Stomach (tissue), 9 donors: Measurements from ENCODE around the gene GRIK2. TPM values are rescaled to one million over a fixed set of nuclear protein-coding genes. Genes with fewer than 3 reads are reported as not detected.

Experiments used
- DNase-seq, 2 donors: peaks; one replicate each; pipeline versions ENCODE4 v3.0.0 to v3.0.0-alpha.2; 2013 to 2019
- H3K27ac ChIP-seq, 5 donors: fragments of 200-600 bp in 4 of 5; sonication (generic) in 4 of 5; one replicate each; pipeline ENCODE4 v1.5.1; 2013 to 2019; ENCODE audit warnings: mild to moderate bottlenecking in 1 of 5, moderate library complexity in 1 of 5
- H3K27me3 ChIP-seq, 3 donors: fragments of 200-600 bp; sonication (generic); one replicate each; pipeline ENCODE4 v1.5.1; 2017 to 2019; ENCODE audit warnings: mixed run types in 1 of 3
- H3K36me3 ChIP-seq, 4 donors: fragments of 200-600 bp; sonication (generic); 1 replicate in 3 of 4; 2 replicates in 1 of 4; pipeline ENCODE4 v1.5.1; 2016 to 2019
- H3K4me1 ChIP-seq, 4 donors: fragments of 200-600 bp; sonication (generic); one replicate each; pipeline ENCODE4 v1.5.1; 2016 to 2019
- H3K4me3 ChIP-seq, 4 donors: fragments of 200-600 bp; sonication (generic) in 3 of 4; one replicate each; pipeline ENCODE4 v1.5.1; 2016 to 2019; ENCODE audit warnings: mild to moderate bottlenecking in 1 of 4
- H3K9me3 ChIP-seq, 4 donors: fragments of 200-600 bp; sonication (generic); one replicate each; pipeline ENCODE4 v1.5.1; 2016 to 2019
- EP300 ChIP-seq: sonication (generic); formaldehyde crosslinking; IDR thresholded peaks from one replicate; pipeline ENCODE4 v1.6.1; 2017; ENCODE audit warnings: antibody characterized with exemption
- POLR2A ChIP-seq, 4 donors: fragments of 450-650 bp; IDR thresholded peaks; one replicate each; pipeline ENCODE4 v1.6.1; 2016; ENCODE audit warnings: antibody characterized with exemption in 4 of 4, control low read depth in 2 of 4, mild to moderate bottlenecking in 1 of 4, moderate library complexity in 1 of 4
- POLR2AphosphoS5 ChIP-seq, 3 donors: sonication (generic); formaldehyde crosslinking; IDR thresholded peaks; one replicate each; pipeline ENCODE4 v1.6.1; 2016; ENCODE audit warnings: antibody characterized with exemption in 3 of 3
- WGBS, 5 donors: extraction: QIAGEN DNeasy Blood & Tissue Kit in 3 of 5; methylation state at CpG; one replicate each; pipeline versions ENCODE4 v1.1.5 to v1.1.7; 2013 to 2018; 5-methylcytosine and 5-hydroxymethylcytosine counted together
- intact Hi-C: fragments of 100-400 bp; cut with DNase I; formaldehyde crosslinking; loops from one replicate; pipeline ENCODE4 v1.15.1; 2023; ENCODE audit warnings: low total_unique reads
- polyA plus RNA-seq, 3 donors: library from polyadenylated mRNA; stranded (reverse); fragments of 200-250 nt; gene quantifications; one replicate each; pipeline ENCODE4 v1.2.3, GENCODE V29; 2013
- total RNA-seq, 5 donors: library from RNA; depleted of rRNA; stranded (reverse); fragments of >200 nt; gene quantifications; one replicate each; pipeline versions ENCODE4 v1.1.0 to v1.2.3, GENCODE V29; 2014 to 2016
- TF ChIP-seq, protein P1 (sequence below), 7 experiments: fragments of 450-650 bp in 4 of 7; fragments of 200-600 bp in 3 of 7; sonication (generic) in 3 of 7; IDR thresholded peaks; one replicate each; pipeline ENCODE4 v1.5.1; 2016 to 2019; ENCODE audit warnings: antibody characterized with exemption in 7 of 7, control low read depth in 2 of 7, mild to moderate bottlenecking in 1 of 7
- donor health status: healthy with polysubstance abuse.
- donor health status: Bipolar disorder and iron deficiency.
- donor health status: healthy.

Gene GRIK2
- total and polyA plus RNA-seq, 8 donors, result 0.06 to 7.7 (median 0.50) TPM; not detected in 3

DNA sequence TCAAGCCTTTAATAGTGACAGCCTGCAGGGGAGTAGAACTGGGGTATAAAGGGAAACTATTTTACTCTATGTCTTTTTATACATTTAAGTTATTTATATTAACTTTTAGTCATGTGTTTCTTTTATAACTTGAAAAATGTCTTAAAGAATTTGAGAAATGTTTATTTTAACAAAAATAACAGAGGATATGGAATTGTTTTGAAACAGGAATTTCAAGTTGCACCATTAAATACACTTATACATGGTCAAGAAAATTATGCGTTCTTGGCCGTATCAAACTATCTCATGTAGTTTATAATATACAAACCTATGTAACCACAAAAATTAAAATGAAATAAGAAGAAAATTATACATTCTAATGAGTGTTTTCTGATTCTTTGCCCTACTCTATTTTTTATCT is 282.7 kb downstream of the GRIK2 start:
- Histone ChIP-seq H3K27me3 (no peaks in the 10 kb centered on the region), H3K27ac (no peak overlapping the region), H3K9me3 (no peaks in the 10 kb centered on the region), H3K36me3 (no peaks in the 10 kb centered on the region), H3K4me1 (no peaks in the 10 kb centered on the region), H3K4me3 (no peak overlapping the region)
- 41 to 75% (median 62%) methylated on average over 2 of the region's 2 CpGs for WGBS, 5 donors
- intact Hi-C loops, result no loop called here
- DNase-seq, result no peak
- TF ChIP-seq EP300, result no peak
- TF ChIP-seq, protein P1, sequence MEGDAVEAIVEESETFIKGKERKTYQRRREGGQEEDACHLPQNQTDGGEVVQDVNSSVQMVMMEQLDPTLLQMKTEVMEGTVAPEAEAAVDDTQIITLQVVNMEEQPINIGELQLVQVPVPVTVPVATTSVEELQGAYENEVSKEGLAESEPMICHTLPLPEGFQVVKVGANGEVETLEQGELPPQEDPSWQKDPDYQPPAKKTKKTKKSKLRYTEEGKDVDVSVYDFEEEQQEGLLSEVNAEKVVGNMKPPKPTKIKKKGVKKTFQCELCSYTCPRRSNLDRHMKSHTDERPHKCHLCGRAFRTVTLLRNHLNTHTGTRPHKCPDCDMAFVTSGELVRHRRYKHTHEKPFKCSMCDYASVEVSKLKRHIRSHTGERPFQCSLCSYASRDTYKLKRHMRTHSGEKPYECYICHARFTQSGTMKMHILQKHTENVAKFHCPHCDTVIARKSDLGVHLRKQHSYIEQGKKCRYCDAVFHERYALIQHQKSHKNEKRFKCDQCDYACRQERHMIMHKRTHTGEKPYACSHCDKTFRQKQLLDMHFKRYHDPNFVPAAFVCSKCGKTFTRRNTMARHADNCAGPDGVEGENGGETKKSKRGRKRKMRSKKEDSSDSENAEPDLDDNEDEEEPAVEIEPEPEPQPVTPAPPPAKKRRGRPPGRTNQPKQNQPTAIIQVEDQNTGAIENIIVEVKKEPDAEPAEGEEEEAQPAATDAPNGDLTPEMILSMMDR (IDR thresholded peaks at IDR 0.05), result no peak
- no peak for TF ChIP-seq POLR2AphosphoS5 (IDR thresholded peaks at IDR 0.05)

DNA sequence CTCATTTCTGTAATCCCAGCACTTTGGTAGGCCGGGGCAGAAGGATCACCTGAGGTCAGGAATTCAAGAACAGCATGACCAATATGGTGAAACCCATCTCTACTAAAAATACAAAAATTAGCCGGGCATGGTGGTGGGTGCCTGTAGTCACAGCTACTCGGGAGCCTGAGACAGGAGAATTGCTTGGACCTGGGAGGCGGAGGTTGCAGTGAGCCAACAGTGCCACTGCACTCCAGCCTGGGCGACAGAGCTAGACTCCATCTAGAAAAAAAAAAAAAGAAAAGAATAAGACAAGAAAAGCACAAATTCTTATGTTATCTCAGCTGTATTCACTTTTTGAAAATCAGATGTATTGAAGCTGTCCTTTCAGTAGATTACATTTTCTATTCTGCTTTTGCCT is 289.4 kb downstream of the GRIK2 start:
- 84 to 95% (median 91%) methylated on average over 5 of the region's 5 CpGs for WGBS, 5 donors

DNA sequence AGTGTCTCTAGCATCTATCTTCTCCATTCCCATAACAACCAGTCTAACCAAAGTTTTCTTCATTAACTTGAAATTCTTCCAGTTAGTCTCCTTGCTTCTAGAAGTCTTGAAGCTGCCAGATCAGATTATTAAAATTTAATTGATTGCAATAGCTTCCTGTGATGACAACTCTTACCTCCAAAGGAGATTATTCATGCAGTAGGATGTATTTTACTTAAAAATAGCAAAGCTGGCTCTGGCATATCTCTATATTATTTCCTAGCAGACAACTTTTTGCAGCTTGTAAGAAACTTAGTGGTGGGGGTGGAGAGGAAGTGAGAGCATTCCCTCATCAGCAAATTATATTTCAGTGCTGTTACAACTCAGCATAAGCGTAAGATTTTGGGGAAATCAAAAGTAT is 290.4 kb downstream of the GRIK2 start:
- WGBS, 5 donors, result 88 to 95% (median 93%) methylated on average over 1 of the region's 1 CpG
- Histone ChIP-seq H3K27me3 (no peaks in the 10 kb centered on the region), H3K4me1 (no peaks in the 10 kb centered on the region), H3K36me3 (no peaks in the 10 kb centered on the region), H3K9me3 (no peaks in the 10 kb centered on the region), H3K4me3 (no peak overlapping the region), H3K27ac (no peak overlapping the region)
- intact Hi-C loops, result no loop called here
- DNase-seq, result no peak
- TF ChIP-seq POLR2A (IDR thresholded peaks at IDR 0.05), result no peak
- TF ChIP-seq EP300, result no peak
- TF ChIP-seq, protein P1 (IDR thresholded peaks at IDR 0.05), result no peak
- no peak for TF ChIP-seq POLR2AphosphoS5 (IDR thresholded peaks at IDR 0.05)

More for the DNA sequence above, 289.4 kb downstream of the GRIK2 start:
- TF ChIP-seq EP300, result no peak
- no peak for TF ChIP-seq POLR2AphosphoS5 (IDR thresholded peaks at IDR 0.05)
- TF ChIP-seq, protein P1 (IDR thresholded peaks at IDR 0.05), result no peak
- TF ChIP-seq POLR2A (IDR thresholded peaks at IDR 0.05), result no peak
- Histone ChIP-seq H3K4me3 (no peak overlapping the region), H3K4me1 (no peaks in the 10 kb centered on the region), H3K36me3 (no peaks in the 10 kb centered on the region), H3K27ac (no peak overlapping the region), H3K9me3 (no peaks in the 10 kb centered on the region), H3K27me3 (no peaks in the 10 kb centered on the region)
- intact Hi-C loops, result no loop called here
- DNase-seq, result no peak

DNA sequence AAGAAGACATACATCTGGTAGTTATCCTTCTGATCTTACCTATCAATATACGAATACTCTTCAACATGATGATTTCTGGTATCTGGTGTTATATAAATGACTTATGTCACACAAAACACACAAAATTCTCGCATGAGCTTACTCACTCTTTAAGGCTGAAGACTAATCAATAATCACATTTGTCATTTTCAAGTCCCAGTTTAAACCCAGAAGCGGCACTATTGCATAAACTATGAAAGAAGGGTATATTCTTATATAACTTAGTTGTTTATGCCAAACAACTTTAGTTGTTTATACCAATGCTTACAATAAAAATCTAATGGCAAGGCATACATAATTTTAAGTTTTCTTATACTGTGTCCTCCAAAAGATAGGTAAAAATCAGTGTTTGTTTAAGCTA is 293.1 kb downstream of the GRIK2 start:
- Histone ChIP-seq H3K27me3 (no peaks in the 10 kb centered on the region), H3K4me1 (no peaks in the 10 kb centered on the region), H3K27ac (no peak overlapping the region), H3K9me3 (no peaks in the 10 kb centered on the region), H3K4me3 (no peak overlapping the region), H3K36me3 (no peaks in the 10 kb centered on the region)
- WGBS, 5 donors, result 58 to 74% (median 65%) methylated on average over 3 of the region's 3 CpGs
- TF ChIP-seq EP300 (no peak), POLR2A (IDR thresholded peaks at IDR 0.05) (no peak), POLR2AphosphoS5 (IDR thresholded peaks at IDR 0.05) (no peak)
- TF ChIP-seq, protein P1 (IDR thresholded peaks at IDR 0.05), result no peak
- intact Hi-C loops, result no loop called here
- DNase-seq, result no peak
